GM19351 (cell line): ENCODE data around the gene ASAP3.
A peak's percentile ranks its signal among the peaks of the same experiment; 100 is the strongest.
"Not testable (repeated sequence)": the region's sequence is repeated elsewhere in the genome, so short reads cannot be mapped to it uniquely, and the experiment has no call there.

Experiments
- ATAC-seq: cut with Tn5 transposase; IDR thresholded peaks from one replicate; pipeline ENCODE4 v1.9.1; 2021; ENCODE audit warnings: mild to moderate bottlenecking, moderate library complexity; ENCODE audit not compliant: unreplicated experiment

ASAP3 gene

GRCh38 chr1:23515905-23516304 is 31.9 kb upstream of the ASAP3 start:
- no peak for ATAC-seq

DNA sequence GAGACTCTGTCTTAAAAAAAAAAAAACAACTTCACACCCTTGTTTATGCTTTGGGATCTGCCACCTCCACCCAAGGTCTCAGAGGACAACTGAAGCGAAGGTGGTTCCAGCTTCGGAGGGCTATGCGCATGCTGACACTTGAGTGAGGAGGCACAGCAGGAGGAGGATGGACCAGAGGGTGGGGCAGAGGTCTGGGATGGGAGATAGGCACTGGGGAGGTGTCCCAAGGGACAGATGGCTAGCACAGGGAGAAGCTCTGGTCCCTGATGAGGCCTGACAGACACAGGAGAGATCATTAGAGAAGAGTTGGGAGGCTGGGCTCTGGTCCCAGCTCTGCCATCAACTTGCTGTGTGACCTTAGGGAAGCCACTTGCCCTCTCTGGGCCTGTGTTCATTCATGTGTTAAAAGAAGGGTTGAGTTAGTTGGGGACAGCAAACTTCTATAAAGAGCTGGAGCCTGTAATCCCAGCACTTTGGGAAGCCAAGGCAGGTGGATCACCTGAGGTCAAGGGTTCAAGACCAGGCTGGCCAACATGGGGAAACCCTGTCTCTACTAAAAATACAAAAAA is 30.2 kb upstream of the ASAP3 start:
- no peak for ATAC-seq

- ATAC-seq = no peak
Observed at GRCh38 chr1:23509896-23510295, 25.9 kb upstream of the ASAP3 start.

- ATAC-seq = no peak
Observed at GRCh38 chr1:23506376-23507107, 22.6 kb upstream of the ASAP3 start.

GRCh38 chr1:23505851-23506250 is 21.9 kb upstream of the ASAP3 start:
- no peak for ATAC-seq

GRCh38 chr1:23504156-23504555 is 20.2 kb upstream of the ASAP3 start:
- not testable (repeated sequence) for ATAC-seq

DNA sequence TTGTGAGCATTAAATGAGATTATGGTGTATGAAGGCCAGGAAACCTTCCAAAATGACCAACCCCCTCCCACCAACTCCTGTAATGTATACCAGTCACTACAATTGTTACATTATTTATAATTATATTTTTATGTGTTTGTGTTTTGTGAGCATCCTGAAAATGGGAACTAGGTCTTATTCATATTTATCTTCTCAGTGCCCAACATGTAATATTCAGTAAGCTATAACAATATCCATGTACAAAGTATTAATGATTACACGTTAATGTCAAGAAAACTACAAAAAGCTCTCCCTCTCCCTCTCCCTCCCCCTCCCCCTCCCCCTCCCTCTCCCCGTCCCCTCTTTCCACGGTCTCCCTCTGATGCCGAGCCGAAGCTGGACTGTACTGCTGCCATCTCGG is 19.0 kb upstream of the ASAP3 start:
- no peak for ATAC-seq

DNA sequence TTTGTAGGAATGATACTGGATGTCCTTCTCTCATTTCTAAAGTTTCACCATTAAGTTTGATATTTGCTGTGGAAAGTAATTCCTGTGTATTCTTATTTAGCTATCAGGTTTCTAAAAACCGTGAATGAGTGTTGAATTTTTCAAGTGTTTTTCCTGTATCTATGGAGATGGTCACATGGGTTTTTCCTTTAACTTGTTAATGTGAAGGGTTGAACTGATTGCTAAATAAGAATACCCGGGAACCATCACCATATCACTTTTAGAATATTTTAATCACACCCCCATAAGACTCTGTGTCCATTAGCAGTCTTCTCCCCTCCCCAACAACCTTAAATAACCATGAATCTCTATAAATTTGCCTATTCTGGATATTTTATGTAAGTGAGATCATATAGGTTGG is 16.5 kb upstream of the ASAP3 start:
- no peak for ATAC-seq

DNA sequence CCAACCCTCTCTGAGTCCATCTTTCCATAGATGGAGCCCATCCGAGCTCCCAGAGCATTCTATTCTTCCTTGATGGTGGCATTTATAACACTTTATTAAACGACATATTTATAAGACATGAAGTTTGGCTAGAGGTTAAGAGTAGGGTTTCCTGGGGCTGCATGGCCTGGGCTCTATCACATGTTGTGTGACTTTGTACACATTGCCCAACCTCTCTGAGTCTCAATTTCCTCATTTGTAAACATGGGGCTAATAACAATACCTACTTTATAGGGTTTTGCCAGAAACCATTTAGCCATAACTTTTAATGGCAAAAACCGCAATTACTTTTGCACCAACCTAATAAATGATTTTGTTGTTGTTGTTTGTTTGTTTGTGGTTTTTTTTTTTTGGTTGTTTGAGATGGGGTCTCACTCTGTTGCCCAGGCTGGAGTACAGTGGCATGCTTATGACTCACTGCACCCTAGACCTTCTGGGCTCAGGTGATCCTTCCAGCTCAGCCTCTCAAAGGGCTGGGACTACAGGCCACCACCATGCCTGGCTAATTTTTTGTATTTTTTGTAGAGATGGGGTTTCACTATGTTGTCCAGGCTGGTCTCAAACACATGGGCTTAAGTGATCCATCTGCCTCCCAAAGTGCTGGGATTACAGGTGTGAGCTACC is 13.9 kb upstream of the ASAP3 start:
- no peak for ATAC-seq

GRCh38 chr1:23496490-23497181 is 12.7 kb upstream of the ASAP3 start:
- ATAC-seq = no peak

GRCh38 chr1:23494836-23495235 is 10.9 kb upstream of the ASAP3 start:
- ATAC-seq = not testable (repeated sequence)

DNA sequence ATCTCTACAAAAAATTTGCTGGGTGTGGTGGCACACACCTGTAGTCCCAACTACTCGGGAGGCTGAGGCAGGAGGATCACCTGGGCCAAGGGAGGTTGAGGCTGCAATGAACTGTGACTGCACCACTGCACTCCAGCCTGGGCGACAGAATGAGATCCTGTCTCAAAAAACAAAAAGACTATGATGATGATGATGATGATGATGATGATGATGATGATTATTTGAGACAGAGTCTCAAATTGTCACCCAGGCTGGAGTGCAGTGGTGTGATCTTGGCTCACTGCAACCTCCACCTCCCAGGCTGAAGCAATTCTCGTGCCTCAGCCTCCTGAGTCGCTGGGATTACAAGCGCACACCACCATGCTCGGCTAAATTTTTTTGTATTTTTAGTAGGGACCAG is 8.8 kb upstream of the ASAP3 start:
- not testable (repeated sequence) for ATAC-seq

GRCh38 chr1:23492132-23492720 is 8.2 kb upstream of the ASAP3 start:
- ATAC-seq = no peak

DNA sequence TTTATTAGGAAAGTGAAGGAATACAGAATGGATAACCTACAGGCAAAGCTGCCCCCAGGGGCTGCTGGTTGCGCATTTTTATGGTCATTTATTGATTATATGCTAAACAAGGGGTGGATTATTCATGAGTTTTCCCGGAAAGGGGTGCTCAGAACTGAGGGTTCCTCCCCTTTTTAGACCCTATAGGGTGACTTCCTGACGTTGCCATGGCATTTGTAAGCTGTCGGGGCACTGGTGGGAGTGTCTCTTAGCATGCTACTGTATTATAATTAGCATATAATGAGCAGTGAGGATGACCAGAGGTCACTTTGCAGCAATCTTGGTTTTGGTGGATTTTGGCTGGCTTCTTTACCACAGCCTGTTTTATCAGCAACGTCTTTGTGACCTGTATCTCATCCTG is 5.9 kb upstream of the ASAP3 start:
- no peak for ATAC-seq

GRCh38 chr1:23485002-23485332 is 988 bp upstream of the ASAP3 start:
- ATAC-seq = no peak

GRCh38 chr1:23484253-23485001 is 448 bp upstream of the ASAP3 start:
- ATAC-seq = peak; percentile 56

GRCh38 chr1:23481904-23482303 is 2.1 kb downstream of the ASAP3 start:
- no peak for ATAC-seq

GRCh38 chr1:23481026-23481597 is 2.9 kb downstream of the ASAP3 start:
- no peak for ATAC-seq

GRCh38 chr1:23480187-23481025 is 3.6 kb downstream of the ASAP3 start:
- ATAC-seq = no peak

- no peak for ATAC-seq
Observed at GRCh38 chr1:23479666-23479941, 4.4 kb downstream of the ASAP3 start.
